SU-DHL-6 (cell line): ENCODE data around the gene MRPS18B.

ENCODE experiments used
- EZH2phosphoT487 ChIP-seq: fragments of 200-600 bp; sonication (generic), shearing (Covaris generic); conservative IDR thresholded peaks from 2 replicates; pipeline ENCODE4 v1.6.1; 2018; ENCODE audit warnings: mild to moderate bottlenecking, antibody characterized with exemption, low read length, moderate library complexity, mixed read lengths
- TF ChIP-seq, protein P1 (sequence below): fragments of 200-600 bp; sonication (generic); IDR thresholded peaks from one replicate; pipeline ENCODE4 v1.5.1; 2017; ENCODE audit warnings: antibody characterized with exemption, mild to moderate bottlenecking, low read length, moderate library complexity; ENCODE audit not compliant: insufficient read depth, poor library complexity, severe bottlenecking

GRCh38 chr6:30570263-30570662 lies 47.4 kb upstream of the MRPS18B start:
- TF ChIP-seq, protein P1, sequence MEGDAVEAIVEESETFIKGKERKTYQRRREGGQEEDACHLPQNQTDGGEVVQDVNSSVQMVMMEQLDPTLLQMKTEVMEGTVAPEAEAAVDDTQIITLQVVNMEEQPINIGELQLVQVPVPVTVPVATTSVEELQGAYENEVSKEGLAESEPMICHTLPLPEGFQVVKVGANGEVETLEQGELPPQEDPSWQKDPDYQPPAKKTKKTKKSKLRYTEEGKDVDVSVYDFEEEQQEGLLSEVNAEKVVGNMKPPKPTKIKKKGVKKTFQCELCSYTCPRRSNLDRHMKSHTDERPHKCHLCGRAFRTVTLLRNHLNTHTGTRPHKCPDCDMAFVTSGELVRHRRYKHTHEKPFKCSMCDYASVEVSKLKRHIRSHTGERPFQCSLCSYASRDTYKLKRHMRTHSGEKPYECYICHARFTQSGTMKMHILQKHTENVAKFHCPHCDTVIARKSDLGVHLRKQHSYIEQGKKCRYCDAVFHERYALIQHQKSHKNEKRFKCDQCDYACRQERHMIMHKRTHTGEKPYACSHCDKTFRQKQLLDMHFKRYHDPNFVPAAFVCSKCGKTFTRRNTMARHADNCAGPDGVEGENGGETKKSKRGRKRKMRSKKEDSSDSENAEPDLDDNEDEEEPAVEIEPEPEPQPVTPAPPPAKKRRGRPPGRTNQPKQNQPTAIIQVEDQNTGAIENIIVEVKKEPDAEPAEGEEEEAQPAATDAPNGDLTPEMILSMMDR, result no peak
- TF ChIP-seq EZH2phosphoT487, result no peak
